KOPT-K1 (cell line): Measurements from ENCODE around the gene NPHP4.
"Not testable (repeated sequence)": the region's sequence is repeated elsewhere in the genome, so short reads cannot be mapped to it uniquely, and the experiment has no call there.

ENCODE experiments used
- H3K27ac ChIP-seq: fragments of 200-600 bp; sonication (generic); 2 replicates; pipeline ENCODE4 v1.5.1; 2016; ENCODE audit warnings: antibody characterized with exemption, mild to moderate bottlenecking, low read depth, low read length; ENCODE audit not compliant: poor library complexity, severe bottlenecking
- H3K36me3 ChIP-seq: fragments of 200-600 bp; sonication (generic); 2 replicates; pipeline ENCODE4 v1.5.1; 2017; ENCODE audit warnings: antibody characterized with exemption, mild to moderate bottlenecking, low read length, moderate library complexity; ENCODE audit not compliant: insufficient read depth
- H3K9me3 ChIP-seq: fragments of 200-600 bp; sonication (generic); 2 replicates; pipeline ENCODE4 v1.5.1; 2017; ENCODE audit warnings: antibody characterized with exemption, low read length, mild to moderate bottlenecking; ENCODE audit not compliant: insufficient read depth, poor library complexity, severe bottlenecking

The NPHP4 gene

DNA sequence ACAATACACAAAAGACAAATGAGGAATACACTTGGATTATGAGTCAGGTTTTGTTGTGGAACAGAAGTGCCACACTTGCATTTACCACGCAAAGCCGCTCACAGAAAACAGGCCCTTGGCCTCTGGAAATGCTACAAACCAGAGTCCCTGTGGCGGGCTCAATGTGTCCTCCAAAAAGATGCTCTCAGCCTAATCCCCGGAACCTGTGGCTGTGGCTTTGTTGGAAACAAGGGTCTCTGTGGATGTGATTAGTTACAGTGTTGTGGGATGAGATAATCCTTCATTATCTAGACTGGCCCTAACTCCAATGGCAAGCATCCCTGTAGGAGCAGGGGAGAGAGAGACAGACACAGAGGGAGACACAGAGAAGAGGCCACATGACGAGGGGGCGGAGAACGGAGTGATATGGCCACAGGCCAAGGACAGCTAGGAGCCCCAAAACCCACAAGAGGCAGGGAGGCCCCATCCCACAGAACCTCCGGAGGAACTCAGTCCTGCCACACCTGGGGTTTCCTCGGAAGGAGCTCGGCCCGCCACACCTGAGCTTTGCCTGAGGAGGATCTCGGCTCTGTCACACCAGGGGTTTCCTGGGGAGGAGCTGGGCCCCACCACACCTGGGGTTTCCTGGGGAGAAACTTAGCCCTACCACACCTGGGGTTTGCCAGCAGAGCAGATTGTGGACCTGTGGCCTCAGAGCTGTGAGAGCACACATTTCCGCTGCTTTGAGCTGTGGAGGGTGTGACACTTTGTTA lies 55.4 kb downstream of the NPHP4 start:
- H3K27ac ChIP-seq = no peak overlapping the region
- peaks cover 21% of the 10 kb centered on the region for H3K36me3 ChIP-seq

DNA sequence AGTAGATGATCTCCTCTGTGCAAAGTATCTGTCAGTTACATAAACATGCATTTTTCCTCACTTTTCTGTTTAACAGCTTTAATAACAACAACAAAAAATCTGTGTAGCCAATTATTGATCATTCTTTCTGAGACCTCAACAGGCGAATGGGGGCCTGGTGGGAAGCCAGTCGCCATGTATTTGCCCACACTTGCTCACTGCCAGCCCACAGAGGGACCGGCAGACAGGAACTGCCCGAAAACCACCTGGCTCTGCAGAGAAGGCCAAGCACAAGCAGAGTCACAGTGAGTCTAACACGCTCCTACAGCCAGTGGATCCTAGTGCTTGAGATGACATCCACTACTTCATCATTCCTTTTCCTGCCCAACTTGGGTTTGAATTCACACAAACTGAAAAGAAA lies 56.1 kb downstream of the NPHP4 start:
- Histone ChIP-seq H3K36me3 (peaks cover 28% of the 10 kb centered on the region), H3K9me3 (no peaks in the 10 kb centered on the region), H3K27ac (no peak overlapping the region)

More for the DNA sequence above, 55.4 kb downstream of the NPHP4 start:
- no peaks in the 10 kb centered on the region for H3K9me3 ChIP-seq

DNA sequence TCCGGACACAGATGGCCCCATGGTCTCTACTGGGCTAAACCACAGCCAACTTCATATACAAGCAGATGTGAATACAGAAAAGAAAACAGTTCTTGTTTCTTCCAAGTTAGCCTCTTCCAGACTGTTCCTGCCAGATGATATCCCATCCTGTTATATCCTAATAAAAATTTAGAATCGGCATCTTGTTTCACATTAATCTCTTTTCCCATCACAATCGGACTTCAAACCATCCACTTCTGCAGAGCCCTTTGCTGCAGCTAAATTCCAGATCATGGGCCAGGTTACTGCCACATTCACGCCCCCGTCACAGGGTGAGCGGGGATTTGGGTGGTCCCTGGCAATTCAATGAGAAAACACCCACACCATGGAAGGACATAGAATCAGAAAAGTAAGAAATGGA lies 57.2 kb downstream of the NPHP4 start:
- Histone ChIP-seq H3K27ac (no peak overlapping the region), H3K36me3 (peaks cover 34% of the 10 kb centered on the region), H3K9me3 (no peaks in the 10 kb centered on the region)

DNA sequence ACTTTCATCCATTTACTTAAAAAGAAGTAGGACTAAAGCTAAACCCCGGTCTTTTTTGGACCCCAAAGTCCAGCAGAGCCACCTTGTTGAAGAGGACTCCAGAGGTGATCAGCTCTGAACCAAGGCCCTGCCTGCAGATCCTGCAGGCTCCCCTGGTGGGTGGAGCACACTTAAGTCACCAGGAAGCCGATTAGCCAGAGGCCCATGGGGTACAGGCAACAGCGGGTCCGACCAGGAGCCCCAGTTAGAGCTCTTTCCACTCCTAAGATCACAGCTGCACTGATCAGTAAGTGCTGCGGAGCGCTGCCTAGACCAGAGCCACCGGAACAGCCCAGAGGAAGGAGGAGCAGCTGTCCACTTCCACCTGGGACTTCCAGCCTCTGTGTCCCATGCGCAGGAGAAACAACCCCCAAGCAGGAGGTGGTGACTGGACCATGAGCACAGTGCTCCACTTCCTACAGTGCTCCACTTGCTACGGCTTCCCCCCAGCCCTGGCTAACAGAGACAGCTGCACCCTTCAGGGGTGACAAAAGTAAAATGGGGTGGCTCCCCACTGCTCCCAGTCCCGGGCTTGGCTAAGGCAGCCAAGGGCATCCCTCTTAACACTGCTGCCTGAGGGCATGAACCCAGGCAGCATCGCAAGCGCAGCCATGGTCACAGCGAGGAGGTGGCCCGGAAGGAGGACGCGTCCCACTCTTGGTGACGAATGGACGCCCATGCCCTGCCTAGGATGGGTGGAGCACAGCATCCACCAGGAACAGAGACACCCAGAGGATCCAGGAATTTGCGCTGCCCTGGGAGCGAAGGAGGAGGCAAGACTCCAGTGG lies 58.0 kb downstream of the NPHP4 start:
- no peak overlapping the region for H3K27ac ChIP-seq
- peaks cover 34% of the 10 kb centered on the region for H3K36me3 ChIP-seq
- no peaks in the 10 kb centered on the region for H3K9me3 ChIP-seq

DNA sequence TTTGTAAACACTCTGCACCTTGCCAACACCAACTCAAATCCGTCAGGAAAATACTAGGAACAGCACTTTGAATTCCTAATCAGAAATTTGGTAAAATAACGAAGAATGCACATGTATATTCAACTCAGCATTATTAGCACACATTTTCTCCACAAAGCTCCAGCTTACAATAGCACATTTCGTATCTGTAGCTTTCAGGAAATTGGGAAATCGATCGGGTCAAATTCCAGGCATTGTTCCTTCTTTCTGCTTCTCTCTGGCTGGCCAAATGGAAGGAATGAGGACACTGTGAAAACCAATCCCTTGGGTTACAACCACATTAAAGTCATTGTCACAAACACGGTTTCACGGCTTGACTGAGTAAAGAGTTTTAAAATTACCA lies 58.6 kb downstream of the NPHP4 start:
- H3K27ac ChIP-seq = no peak overlapping the region
- H3K9me3 ChIP-seq = no peaks in the 10 kb centered on the region
- H3K36me3 ChIP-seq = peaks cover 34% of the 10 kb centered on the region

DNA sequence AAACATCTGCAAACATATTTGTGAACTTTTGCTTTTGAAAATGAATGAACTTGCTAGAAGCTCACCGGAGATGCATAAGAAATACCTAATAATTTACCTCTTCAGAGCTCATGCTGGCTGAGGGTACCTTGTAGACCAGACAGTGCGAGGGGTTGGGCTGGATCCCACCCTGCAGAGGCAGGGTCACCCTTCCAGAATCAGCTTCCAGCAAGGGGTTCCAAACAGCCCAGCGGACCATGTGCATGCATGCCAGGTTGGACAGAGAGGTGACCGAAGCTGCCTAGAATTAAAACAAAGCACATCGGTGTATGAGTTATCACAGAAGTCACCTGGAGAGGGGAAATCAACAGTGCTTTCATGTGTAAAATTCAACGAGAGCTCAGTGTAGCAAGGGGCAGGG lies 59.2 kb downstream of the NPHP4 start:
- H3K9me3 ChIP-seq = no peaks in the 10 kb centered on the region
- H3K36me3 ChIP-seq = peaks cover 32% of the 10 kb centered on the region
- no peak overlapping the region for H3K27ac ChIP-seq

DNA sequence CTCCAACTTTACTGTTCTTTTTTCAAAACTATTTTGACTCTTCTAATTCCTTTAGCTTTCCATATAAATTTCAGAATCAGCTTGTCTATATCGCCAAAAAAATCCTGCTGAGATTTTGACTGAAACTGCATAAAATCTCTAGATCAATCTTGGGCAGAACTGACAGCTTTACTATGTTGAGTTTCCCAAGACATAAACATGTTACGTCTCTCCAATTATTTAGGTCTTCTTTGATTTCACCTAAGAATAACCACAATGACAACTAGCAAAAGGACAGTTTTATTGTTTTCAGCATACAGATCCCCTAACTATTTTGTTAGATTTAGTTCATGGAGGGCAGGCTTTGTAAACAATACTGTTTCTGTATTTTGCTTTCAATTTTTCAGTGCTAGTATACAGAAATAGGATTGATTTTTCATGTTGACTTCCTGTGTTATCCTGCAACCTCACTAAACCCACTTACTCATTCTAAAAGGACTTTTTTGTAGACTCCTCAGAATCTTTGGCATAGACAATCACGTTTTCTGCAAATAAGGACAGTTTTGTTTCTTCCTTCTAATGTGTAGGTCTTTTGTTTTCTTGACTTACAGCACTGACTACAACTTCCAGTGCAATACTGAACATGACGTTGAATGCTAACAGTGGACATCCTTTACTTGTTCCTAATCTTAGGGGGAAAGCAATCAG lies 63.4 kb downstream of the NPHP4 start:
- no peak overlapping the region for H3K27ac ChIP-seq
- no peaks in the 10 kb centered on the region for H3K9me3 ChIP-seq
- peaks cover 53% of the 10 kb centered on the region for H3K36me3 ChIP-seq

DNA sequence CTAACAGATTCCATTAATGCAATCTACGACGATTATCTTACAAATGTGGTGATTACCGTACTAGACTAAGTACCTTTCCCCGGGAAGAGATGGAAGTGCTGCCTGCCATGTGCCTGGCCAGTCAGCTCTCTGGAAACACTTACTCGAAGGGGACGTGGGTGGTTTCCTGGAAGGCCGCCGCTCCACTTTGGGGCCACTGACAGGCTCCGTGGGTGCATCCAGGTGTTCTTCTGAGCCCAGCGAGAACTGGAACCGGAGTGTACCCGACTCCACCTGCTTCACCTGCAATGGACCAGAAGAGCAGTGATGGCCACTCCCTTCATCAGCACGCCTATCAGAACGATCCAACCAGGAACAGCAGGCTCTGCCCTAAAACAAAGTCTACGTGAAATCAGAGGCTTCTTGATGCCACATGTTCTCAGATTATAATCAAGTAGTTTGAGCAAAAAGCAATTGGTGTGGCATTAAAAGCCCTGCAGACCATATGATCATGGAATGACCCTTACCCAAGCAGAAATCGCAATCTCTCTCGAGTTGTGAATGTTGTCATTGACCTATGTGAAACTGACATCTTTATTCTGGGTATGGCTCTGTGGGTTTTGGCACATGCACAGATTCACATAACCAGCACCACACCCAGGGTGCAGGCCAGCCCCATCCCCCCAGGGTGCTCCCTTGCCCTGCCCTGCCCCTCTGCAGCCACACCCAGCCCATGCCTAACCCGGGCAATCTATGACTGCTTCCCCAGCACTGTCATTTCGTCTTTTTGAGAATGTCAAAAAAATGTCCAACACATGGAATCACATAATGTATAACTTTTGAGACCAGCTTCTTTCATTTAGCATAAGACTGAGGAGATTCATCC lies 64.5 kb downstream of the NPHP4 start:
- no peak overlapping the region for H3K27ac ChIP-seq
- peaks cover 49% of the 10 kb centered on the region for H3K36me3 ChIP-seq
- no peaks in the 10 kb centered on the region for H3K9me3 ChIP-seq

DNA sequence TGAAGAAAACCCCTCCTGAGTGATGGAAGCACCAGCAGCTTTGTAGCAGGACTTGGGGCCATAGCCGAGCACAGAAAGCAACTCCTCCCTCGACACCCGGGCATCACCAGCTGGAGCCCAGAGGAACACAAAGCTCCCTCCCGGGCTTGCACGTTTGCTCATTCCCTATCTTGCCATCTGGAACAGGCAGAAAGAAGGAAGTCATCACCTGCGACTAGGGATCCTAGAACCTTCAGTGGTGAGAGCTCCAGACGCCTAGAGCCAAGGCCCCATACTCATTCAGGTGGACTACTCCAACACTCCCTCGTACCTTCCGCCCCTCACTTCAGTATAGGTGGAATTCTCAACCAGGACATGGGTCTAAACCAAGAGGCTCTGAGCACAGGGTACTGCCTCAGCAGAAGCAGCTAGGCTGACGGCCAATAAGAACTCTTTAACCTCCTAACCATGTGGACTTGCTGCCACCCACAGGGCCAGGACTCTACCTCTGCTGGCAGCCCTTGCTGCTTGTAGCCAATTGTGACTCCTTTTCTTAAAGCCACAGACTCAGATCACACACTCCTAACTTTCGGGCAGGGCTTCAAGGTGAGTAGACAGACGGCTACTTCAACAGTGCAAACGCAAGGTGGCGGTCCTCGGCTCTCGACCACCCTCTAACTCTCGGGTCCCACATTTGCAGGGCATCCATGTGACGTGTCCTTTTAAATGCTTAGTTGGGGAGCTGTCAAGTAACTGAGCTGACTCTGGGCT lies 65.4 kb downstream of the NPHP4 start:
- Histone ChIP-seq H3K9me3 (no peaks in the 10 kb centered on the region), H3K27ac (no peak overlapping the region), H3K36me3 (peaks cover 45% of the 10 kb centered on the region)

DNA sequence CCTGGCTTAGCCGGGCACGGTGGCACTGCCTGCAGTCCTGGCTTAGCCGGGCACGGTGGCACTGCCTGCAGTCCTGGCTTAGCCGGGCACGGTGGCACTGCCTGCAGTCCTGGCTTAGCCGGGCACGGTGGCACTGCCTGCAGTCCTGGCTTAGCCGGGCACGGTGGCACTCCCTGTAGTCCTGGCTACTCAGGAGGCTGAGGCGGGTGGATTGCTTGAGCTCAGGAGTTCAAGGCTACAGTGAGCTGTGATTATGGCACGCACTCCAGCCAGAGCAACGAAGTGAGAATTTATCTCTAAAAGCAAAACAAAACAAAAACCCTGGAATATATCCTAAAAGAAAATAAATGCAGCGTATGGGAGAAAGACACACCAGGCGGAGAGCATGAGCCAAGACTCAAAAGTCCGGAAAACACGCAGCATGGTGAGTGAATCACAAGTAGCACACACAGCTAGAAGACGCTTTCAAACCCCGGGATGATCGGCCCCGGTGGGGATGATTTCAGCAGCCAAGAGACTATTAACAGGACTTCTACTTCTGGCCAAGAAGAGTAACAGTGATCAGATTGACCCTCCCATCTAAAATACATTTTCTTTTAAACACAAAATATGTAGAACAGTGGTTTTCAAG lies 69.4 kb downstream of the NPHP4 start:
- H3K9me3 ChIP-seq = not testable (repeated sequence)

DNA sequence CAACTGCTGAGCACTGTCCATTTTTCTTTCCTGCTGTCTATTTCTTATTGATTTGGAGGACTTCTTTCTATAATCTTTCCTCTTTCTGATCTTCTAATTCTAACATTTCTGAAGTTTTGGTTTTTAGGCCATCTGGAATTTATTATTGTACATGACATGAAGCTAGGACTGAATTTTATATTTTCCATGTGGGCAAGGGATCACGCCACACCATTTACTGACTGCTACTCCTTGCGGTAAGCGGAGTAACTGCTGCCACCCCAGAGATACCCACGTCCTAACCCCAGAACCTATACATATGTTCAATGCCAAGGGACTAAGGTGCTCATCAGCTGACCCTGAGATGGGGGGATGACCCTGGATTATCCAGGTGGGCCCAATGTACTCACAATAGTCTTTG lies 70.6 kb downstream of the NPHP4 start:
- Histone ChIP-seq H3K27ac (no peak overlapping the region), H3K36me3 (peaks cover 18% of the 10 kb centered on the region; the same call in 1 of the 2 replicates), H3K9me3 (no peaks in the 10 kb centered on the region)

More for the DNA sequence above, 69.4 kb downstream of the NPHP4 start:
- peaks cover 30% of the 10 kb centered on the region; the same call in 1 of the 2 replicates for H3K36me3 ChIP-seq
- H3K27ac ChIP-seq = not testable (repeated sequence)

DNA sequence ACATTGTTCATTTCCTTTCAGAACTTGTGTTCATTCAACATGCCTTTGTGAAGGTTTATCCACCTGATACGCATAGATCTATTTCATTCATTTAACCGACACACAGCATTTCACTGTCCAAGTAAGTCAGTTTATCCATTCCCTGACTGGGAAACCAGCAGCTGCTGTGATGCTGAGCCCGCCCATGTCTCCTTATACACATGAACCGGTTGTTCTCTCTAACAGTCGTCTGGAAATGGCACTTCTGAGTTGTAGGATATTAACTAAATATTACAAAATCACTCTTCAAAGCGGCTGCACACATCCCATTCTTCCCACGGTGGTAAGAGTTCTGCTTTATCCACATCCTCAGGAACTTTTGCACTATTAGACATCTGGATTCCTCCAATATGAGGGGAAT lies 71.1 kb downstream of the NPHP4 start:
- H3K9me3 ChIP-seq = no peaks in the 10 kb centered on the region
- no peak overlapping the region for H3K27ac ChIP-seq
- H3K36me3 ChIP-seq = peaks cover 13% of the 10 kb centered on the region; the same call in 1 of the 2 replicates

DNA sequence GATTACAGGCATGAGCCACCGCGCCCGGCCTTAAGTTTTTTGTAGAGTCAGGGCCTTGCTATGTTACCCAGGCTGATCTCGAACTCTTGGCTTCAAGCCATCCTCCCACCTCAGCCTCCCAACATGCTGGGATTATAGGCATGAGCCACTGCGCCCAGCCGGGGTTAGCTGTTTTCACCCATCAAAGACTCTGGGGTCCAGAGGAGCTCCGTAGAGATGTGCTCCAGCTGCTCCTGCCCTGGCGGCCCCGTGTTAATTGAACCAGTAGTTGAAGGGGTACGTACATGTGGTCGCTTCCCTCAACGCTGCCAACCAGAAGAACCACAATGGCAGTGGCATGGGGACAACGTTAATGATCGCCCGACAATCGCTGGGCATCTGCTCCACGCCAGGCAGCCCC lies 72.0 kb downstream of the NPHP4 start:
- no peak overlapping the region for H3K27ac ChIP-seq
- H3K36me3 ChIP-seq = peaks cover 11% of the 10 kb centered on the region; the same call in 1 of the 2 replicates
- H3K9me3 ChIP-seq = no peaks in the 10 kb centered on the region
